Spinal cord (tissue), 10 donors: Measurements from ENCODE around the gene ARMC9. TPM values are rescaled to one million over a fixed set of nuclear protein-coding genes. Genes with fewer than 3 reads are reported as not detected.

Experiments
- DNase-seq, 6 donors: peaks; one replicate each; pipeline versions ENCODE4 v3.0.0 to v3.0.0-alpha.2; 2013 to 2015; ENCODE audit warnings: low spot score in 6 of 6, low read depth in 4 of 6
- H3K27ac ChIP-seq: one replicate; pipeline ENCODE4 v1.5.1; 2013; ENCODE audit warnings: low read depth, low read length, control low read depth
- H3K27me3 ChIP-seq: one replicate; pipeline ENCODE4 v1.6.1; 2013; ENCODE audit warnings: low read length; ENCODE audit not compliant: control insufficient read depth, insufficient read depth
- H3K36me3 ChIP-seq: one replicate; pipeline ENCODE4 v1.6.1; 2013; ENCODE audit warnings: low read length; ENCODE audit not compliant: control insufficient read depth, insufficient read depth
- H3K4me1 ChIP-seq: one replicate; pipeline ENCODE4 v1.6.1; 2013; ENCODE audit warnings: low read length; ENCODE audit not compliant: control insufficient read depth, insufficient read depth
- H3K4me3 ChIP-seq: one replicate; pipeline ENCODE4 v1.5.1; 2013; ENCODE audit warnings: low read depth, low read length, control low read depth
- H3K9me3 ChIP-seq: one replicate; pipeline ENCODE4 v1.6.1; 2013; ENCODE audit warnings: low read length; ENCODE audit not compliant: control insufficient read depth, insufficient read depth
- WGBS: methylation state at CpG from one replicate; pipeline ENCODE4 v1.1.5; 2013; ENCODE audit warnings: missing lambda C conversion rate; ENCODE audit not compliant: insufficient coverage; 5-methylcytosine and 5-hydroxymethylcytosine counted together
- long read RNA-seq, 4 donors: transcript quantifications; one replicate each; lab custom pipeline, GENCODE V29; 2026
- polyA plus RNA-seq, 2 donors: library from polyadenylated mRNA; unstranded; fragments of 120-200 nt; gene quantifications; one replicate each; pipeline ENCODE4 v1.2.1, GENCODE V29; 2013; ENCODE audit not compliant: insufficient read length in 2 of 2
- total RNA-seq, 2 donors: library from RNA; depleted of rRNA in 1 of 2; stranded (reverse); fragments of 120-200 nt in 1 of 2; fragments of >200 nt in 1 of 2; gene quantifications; one replicate each; pipeline versions ENCODE4 v1.2.3 to v1.2.4, GENCODE V29; 2013 to 2014
- donor health status: healthy.

ARMC9 gene, protein sequence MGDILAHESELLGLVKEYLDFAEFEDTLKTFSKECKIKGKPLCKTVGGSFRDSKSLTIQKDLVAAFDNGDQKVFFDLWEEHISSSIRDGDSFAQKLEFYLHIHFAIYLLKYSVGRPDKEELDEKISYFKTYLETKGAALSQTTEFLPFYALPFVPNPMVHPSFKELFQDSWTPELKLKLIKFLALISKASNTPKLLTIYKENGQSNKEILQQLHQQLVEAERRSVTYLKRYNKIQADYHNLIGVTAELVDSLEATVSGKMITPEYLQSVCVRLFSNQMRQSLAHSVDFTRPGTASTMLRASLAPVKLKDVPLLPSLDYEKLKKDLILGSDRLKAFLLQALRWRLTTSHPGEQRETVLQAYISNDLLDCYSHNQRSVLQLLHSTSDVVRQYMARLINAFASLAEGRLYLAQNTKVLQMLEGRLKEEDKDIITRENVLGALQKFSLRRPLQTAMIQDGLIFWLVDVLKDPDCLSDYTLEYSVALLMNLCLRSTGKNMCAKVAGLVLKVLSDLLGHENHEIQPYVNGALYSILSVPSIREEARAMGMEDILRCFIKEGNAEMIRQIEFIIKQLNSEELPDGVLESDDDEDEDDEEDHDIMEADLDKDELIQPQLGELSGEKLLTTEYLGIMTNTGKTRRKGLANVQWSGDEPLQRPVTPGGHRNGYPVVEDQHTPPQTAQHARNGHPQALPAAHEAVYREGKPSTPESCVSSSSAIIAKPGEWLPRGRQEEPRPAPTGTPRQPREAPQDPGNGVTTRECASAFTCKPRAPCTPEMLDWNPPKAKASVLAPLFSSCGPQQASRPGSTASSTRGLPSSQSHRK
- 10 to 100 TPM; 22.8 to 27.6 TPM for total RNA-seq
- 10 to 100 TPM; 14.4 to 19.8 TPM for polyA plus RNA-seq
- long read RNA-seq, donor 1, partial matches to known transcripts = 0 of 1 reads
- long read RNA-seq, donor 1, other reads (novel, unspliced or antisense) = 0 of 1 reads
- long read RNA-seq, donor 2 = 0 reads
- long read RNA-seq, donor 3, partial matches to known transcripts = 0 of 1 reads
- long read RNA-seq, donor 3, other reads (novel, unspliced or antisense) = 0 of 1 reads
- long read RNA-seq, donor 4, partial matches to known transcripts = 0 of 2 reads
- long read RNA-seq, donor 4, other reads (novel, unspliced or antisense) = 0 of 2 reads

DNA sequence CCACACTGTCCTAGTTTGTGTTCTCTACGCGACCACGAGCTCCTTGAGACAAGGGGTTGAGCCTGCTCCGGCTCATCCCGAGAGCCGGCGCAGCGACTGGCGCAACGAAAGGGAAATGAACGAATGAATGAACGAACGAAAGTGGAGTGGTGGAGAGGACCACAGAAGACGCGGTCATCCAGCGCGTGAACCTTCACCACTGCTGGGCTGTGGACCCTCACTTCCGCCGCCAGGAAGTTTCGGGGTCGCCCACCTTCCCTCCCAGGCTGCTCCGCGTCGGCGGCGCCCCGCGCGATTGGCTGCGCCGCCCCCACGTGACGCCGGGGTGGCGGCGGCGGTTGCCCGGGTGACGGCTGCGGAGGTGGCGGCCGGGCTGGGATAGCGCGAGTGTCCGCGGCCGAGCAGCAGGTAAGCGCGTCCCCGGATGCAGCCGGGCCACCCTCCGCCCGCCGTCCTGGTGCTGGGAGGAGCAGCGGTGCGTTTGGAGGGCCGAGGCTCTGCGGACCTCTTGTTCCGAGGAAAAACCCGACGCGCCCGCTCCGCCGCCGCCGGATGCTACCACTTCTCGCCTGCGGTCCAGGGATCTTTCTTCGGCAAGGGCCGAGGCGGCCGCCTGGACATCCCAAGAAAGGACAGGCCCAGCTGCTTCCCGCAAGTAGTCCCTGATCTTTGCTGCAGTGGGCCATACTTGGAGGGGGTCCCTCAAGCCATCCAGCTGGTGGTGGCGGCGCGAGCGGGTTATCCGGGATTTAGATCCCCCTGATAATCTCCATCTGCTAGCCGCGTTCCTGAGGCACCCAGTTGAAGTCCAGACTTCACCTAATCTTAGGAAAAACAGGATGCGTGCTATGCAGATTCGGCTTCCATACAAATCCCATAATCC is at the start of gene ARMC9:
Gene ARMC9, plus strand, starts transcription at position 341 of the 883 bp plus-strand sequence. CDS start 7,608 bp downstream, outside the sequence.
- peaks cover 8% of the 10 kb centered on the region for H3K36me3 ChIP-seq
- peaks cover 14% of the 10 kb centered on the region for H3K4me1 ChIP-seq
- no peaks in the 10 kb centered on the region for H3K27me3 ChIP-seq
- no peaks in the 10 kb centered on the region for H3K9me3 ChIP-seq
- peak within 1 kb of the TSS; percentile 69 for H3K27ac ChIP-seq
- H3K4me3 ChIP-seq = peak within 1 kb of the TSS; percentile 81
- WGBS = 0% methylated on average over 82 of the region's 83 CpGs
- DNase-seq = peak; percentile 74 to 94 (median 78)

DNA sequence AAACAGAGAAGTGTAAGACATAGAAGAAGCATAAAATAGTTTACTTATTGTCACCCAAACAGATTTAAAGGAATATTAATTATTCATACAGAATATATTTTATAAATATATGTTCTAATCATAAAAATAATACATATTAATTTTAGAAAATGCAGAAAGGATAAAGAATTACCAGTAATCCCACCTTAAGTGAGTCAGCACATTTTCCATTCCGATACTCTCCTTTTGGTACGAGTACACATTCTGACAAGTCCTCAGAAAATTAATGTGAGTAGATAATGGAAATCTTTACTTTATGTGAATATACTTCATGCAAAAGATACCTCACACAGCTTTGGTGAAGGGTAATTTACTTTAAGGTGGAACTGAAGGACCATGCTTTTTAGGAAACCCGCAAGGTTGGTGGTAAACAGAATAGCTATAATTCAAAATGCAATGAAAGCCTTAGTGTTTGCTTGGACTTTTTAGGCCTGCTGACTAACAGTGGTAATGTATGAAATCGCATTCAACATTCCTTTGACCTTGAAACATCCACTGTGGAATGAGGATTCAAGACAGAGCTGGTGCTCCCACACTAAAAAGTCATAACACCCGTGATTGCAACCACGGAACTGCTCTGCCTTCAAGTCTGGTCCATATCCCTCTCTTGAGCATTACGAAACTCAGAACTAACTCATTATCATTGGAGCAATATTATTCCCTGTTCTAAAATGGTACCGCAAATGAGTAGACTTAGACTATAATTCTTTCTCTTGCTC is 45.5 kb upstream of the ARMC9 start:
- Histone ChIP-seq H3K4me1 (no peaks in the 10 kb centered on the region), H3K36me3 (peaks cover 14% of the 10 kb centered on the region), H3K27me3 (no peaks in the 10 kb centered on the region), H3K4me3 (no peak overlapping the region), H3K27ac (no peak overlapping the region), H3K9me3 (no peaks in the 10 kb centered on the region)
- 90% methylated on average over 2 of the region's 8 CpGs for WGBS
- DNase-seq = no peak

DNA sequence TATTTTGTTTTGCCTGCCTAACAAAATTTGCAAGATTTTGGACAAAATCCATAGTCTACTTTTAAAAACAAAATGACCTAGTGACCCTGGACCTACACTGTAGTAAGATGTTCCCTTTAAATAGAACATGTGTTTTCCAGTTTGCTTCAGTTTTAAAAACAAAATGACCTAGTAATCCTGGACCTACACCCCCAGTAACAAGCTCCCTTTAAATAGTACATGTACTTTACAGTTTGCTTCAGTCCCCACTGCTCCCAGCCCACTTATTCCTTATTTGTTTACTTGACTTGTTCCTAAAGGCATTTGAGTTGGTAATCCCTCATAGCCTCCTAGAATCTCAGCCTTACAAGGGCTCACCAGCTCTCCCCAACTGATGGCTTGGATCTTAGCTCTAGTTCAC is 39.1 kb upstream of the ARMC9 start:
- DNase-seq = no peak
- Histone ChIP-seq H3K27me3 (no peaks in the 10 kb centered on the region), H3K4me3 (no peak overlapping the region), H3K9me3 (no peaks in the 10 kb centered on the region), H3K27ac (no peak overlapping the region), H3K36me3 (peaks cover 6% of the 10 kb centered on the region), H3K4me1 (no peaks in the 10 kb centered on the region)

DNA sequence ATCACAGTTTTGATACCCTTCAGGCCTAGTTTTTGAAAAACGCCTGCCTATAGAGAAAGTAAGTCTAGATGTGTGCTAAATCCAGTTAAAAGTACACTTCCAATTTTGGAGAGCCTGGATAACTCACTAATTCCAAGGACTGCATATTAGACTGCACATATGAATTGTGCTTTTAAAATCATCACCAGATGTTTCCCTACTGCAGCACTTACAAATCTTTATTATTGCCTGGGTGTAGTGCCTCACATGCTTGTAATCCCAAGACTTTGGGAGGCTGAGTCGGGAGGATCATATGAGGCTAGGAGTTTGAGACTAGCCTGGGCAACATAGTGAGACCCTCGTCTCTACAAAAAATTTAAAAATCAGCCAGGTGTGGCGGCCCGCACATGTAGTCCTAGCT is 37.7 kb upstream of the ARMC9 start:
- H3K4me3 ChIP-seq = no peak overlapping the region
- WGBS = 100% methylated on average over 3 of the region's 5 CpGs
- peaks cover 3% of the 10 kb centered on the region for H3K36me3 ChIP-seq
- no peaks in the 10 kb centered on the region for H3K9me3 ChIP-seq
- H3K27me3 ChIP-seq = no peaks in the 10 kb centered on the region
- H3K27ac ChIP-seq = no peak overlapping the region
- no peaks in the 10 kb centered on the region for H3K4me1 ChIP-seq
- DNase-seq = no peak

- DNase-seq = no peak
- Histone ChIP-seq H3K27me3 (no peaks in the 10 kb centered on the region), H3K36me3 (peaks cover 3% of the 10 kb centered on the region), H3K4me1 (no peaks in the 10 kb centered on the region), H3K4me3 (no peak overlapping the region), H3K27ac (no peak overlapping the region), H3K9me3 (no peaks in the 10 kb centered on the region)
- 100% methylated on average over 1 of the region's 7 CpGs for WGBS
Observed at GRCh38 chr2:231161252-231161839, 37.1 kb upstream of the ARMC9 start.

GRCh38 chr2:231161877-231162329 is 36.5 kb upstream of the ARMC9 start:
- no peak overlapping the region for H3K4me3 ChIP-seq
- no peaks in the 10 kb centered on the region for H3K4me1 ChIP-seq
- no peak for DNase-seq
- H3K27me3 ChIP-seq = no peaks in the 10 kb centered on the region
- H3K36me3 ChIP-seq = peaks cover 3% of the 10 kb centered on the region
- 100% methylated on average over 1 of the region's 2 CpGs for WGBS
- H3K27ac ChIP-seq = no peak overlapping the region
- H3K9me3 ChIP-seq = no peaks in the 10 kb centered on the region

DNA sequence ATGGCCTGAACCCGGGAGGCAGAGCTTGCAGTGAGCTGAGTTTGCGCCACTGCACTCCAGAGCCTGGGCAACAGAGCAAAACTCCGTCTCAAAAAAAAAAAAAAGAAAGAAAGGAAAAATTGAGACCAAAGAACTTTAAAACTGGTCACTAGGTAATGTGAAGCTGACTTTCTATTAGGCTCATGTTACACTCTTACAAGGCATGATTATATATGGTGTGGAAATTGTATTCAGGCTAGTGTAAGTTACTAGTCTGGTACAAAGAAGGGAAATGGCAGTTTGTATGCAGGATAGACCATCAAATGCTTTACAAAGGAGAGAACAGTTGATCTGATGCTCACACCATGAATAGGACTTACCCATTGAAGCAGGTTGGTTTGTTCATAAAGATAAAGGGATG is 35.4 kb upstream of the ARMC9 start:
- no peaks in the 10 kb centered on the region for H3K9me3 ChIP-seq
- no peaks in the 10 kb centered on the region for H3K36me3 ChIP-seq
- H3K27ac ChIP-seq = no peak overlapping the region
- H3K27me3 ChIP-seq = no peaks in the 10 kb centered on the region
- 92% methylated on average over 3 of the region's 3 CpGs for WGBS
- H3K4me3 ChIP-seq = no peak overlapping the region
- no peaks in the 10 kb centered on the region for H3K4me1 ChIP-seq
- no peak for DNase-seq

- no peaks in the 10 kb centered on the region for H3K9me3 ChIP-seq
- no peak for DNase-seq
- H3K36me3 ChIP-seq = no peaks in the 10 kb centered on the region
- H3K4me1 ChIP-seq = no peaks in the 10 kb centered on the region
- H3K27ac ChIP-seq = no peak overlapping the region
- no peaks in the 10 kb centered on the region for H3K27me3 ChIP-seq
- WGBS = no CpG with 5 or more reads among the region's 4 CpGs
- H3K4me3 ChIP-seq = no peak overlapping the region
Observed at GRCh38 chr2:231163414-231164095, 34.9 kb upstream of the ARMC9 start.
